ENCODE measurements around the gene PTPRO.

DNA sequence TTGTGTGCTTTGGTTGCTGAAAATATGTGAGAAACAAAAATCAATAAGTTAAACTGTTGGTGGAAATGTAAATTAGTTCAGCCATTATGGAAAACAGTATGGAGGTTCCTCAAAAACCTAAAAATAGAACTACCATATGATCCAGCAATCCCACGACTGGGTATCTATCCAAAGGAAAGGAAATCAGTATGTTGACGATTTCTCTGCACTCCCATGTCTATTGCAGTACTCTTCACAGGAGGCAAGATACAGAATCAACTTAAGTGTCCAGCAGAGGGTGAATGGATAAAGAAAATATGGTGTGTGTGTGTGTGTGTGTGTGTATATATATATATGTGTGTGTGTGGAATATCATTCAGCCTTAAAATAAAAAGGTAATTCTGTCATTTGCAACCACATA lies 159.5 kb downstream of the PTPRO start:
- TF ChIP-seq POLR2A (IDR thresholded peaks at IDR 0.05) (no peak), POLR2AphosphoS5 (IDR thresholded peaks at IDR 0.05) (no peak)
- TF ChIP-seq, protein P1, sequence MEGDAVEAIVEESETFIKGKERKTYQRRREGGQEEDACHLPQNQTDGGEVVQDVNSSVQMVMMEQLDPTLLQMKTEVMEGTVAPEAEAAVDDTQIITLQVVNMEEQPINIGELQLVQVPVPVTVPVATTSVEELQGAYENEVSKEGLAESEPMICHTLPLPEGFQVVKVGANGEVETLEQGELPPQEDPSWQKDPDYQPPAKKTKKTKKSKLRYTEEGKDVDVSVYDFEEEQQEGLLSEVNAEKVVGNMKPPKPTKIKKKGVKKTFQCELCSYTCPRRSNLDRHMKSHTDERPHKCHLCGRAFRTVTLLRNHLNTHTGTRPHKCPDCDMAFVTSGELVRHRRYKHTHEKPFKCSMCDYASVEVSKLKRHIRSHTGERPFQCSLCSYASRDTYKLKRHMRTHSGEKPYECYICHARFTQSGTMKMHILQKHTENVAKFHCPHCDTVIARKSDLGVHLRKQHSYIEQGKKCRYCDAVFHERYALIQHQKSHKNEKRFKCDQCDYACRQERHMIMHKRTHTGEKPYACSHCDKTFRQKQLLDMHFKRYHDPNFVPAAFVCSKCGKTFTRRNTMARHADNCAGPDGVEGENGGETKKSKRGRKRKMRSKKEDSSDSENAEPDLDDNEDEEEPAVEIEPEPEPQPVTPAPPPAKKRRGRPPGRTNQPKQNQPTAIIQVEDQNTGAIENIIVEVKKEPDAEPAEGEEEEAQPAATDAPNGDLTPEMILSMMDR (IDR thresholded peaks at IDR 0.05), result no peak
